GM23338 (cell line): ENCODE measurements around the gene PKP3. TPM values are rescaled to one million over a fixed set of nuclear protein-coding genes. Genes with fewer than 3 reads are reported as not detected.

Experiments used
- ATAC-seq: fragments of 200-7000 bp; cut with Tn5 transposase; 3 replicates; pipeline ENCODE4 v1.9.1; 2020
- DNase-seq: peaks from one replicate; pipeline ENCODE4 v3.0.0-alpha.2; 2015; ENCODE audit warnings: low spot score
- H2AFZ ChIP-seq: fragments of 200-600 bp; sonication (generic); 2 replicates; pipeline ENCODE4 v1.8.0; 2016; ENCODE audit warnings: antibody characterized with exemption, mild to moderate bottlenecking, moderate library complexity
- H3F3A ChIP-seq: fragments of 200-600 bp; sonication (generic); replicated peaks from 2 replicates; pipeline ENCODE4 v1.8.0; 2017; ENCODE audit warnings: antibody characterized with exemption, mixed run types, low read depth
- H3K27ac ChIP-seq: fragments of 200-600 bp; sonication (generic); 2 replicates; pipeline ENCODE4 v1.6.1; 2016; ENCODE audit warnings: low read depth
- H3K27me3 ChIP-seq: fragments of 200-600 bp; sonication (generic); 2 replicates; pipeline ENCODE4 v1.8.0; 2016; ENCODE audit warnings: mild to moderate bottlenecking, mixed run types, moderate library complexity; ENCODE audit not compliant: insufficient read depth
- H3K36me3 ChIP-seq: fragments of 200-600 bp; sonication (generic); 2 replicates; pipeline ENCODE4 v1.8.0; 2016; ENCODE audit warnings: mild to moderate bottlenecking; ENCODE audit not compliant: insufficient read depth
- H3K4me1 ChIP-seq: fragments of 200-600 bp; sonication (generic); 2 replicates; pipeline ENCODE4 v1.8.0; 2016; ENCODE audit warnings: mild to moderate bottlenecking, moderate library complexity; ENCODE audit not compliant: insufficient read depth
- H3K4me2 ChIP-seq: fragments of 200-600 bp; sonication (generic); 2 replicates; pipeline ENCODE4 v1.7.1; 2017; ENCODE audit warnings: mixed run types
- H3K4me3 ChIP-seq: fragments of 200-600 bp; sonication (generic); 2 replicates; pipeline ENCODE4 v1.6.1; 2016; ENCODE audit warnings: mixed run types
- H3K79me2 ChIP-seq: fragments of 200-600 bp; sonication (generic); replicated peaks from 2 replicates; pipeline ENCODE4 v1.8.0; 2017; ENCODE audit warnings: mild to moderate bottlenecking; ENCODE audit not compliant: insufficient read depth
- H3K9me2 ChIP-seq: fragments of 200-600 bp; sonication (generic); 2 replicates; pipeline ENCODE4 v1.8.0; 2017; ENCODE audit not compliant: insufficient read depth
- H4K20me1 ChIP-seq: fragments of 200-600 bp; sonication (generic); replicated peaks from 2 replicates; pipeline ENCODE4 v1.8.0; 2017; ENCODE audit warnings: mild to moderate bottlenecking; ENCODE audit not compliant: insufficient read depth
- H3K27ac Mint-ChIP-seq: 2 replicates; pipeline ENCODE4 v1.8.0; 2020; ENCODE audit warnings: inconsistent platforms, mild to moderate bottlenecking, moderate library complexity, mixed read lengths
- H3K27me3 Mint-ChIP-seq: 3 replicates; pipeline ENCODE4 v1.8.0; 2022; ENCODE audit warnings: low read depth, mild to moderate bottlenecking, moderate library complexity, mixed read lengths, inconsistent platforms; ENCODE audit not compliant: insufficient read depth, poor library complexity
- H3K36me3 Mint-ChIP-seq: 3 replicates; pipeline ENCODE4 v1.8.0; 2021; ENCODE audit warnings: low read depth, mild to moderate bottlenecking, inconsistent platforms, moderate library complexity, mixed read lengths
- H3K4me1 Mint-ChIP-seq: 3 replicates; pipeline ENCODE4 v1.8.0; 2020; ENCODE audit warnings: mild to moderate bottlenecking, inconsistent platforms, mixed read lengths
- H3K4me3 Mint-ChIP-seq: 3 replicates; pipeline ENCODE4 v1.8.0; 2021; ENCODE audit warnings: moderate library complexity, mild to moderate bottlenecking, inconsistent platforms, mixed read lengths
- H3K9me3 Mint-ChIP-seq: 3 replicates; pipeline ENCODE4 v1.8.0; 2020; ENCODE audit warnings: moderate library complexity, mild to moderate bottlenecking, inconsistent platforms, mixed read lengths
- EZH2 ChIP-seq: fragments of 200-600 bp; sonication (generic); IDR thresholded peaks from one replicate; pipeline ENCODE4 v1.8.0; 2017; ENCODE audit warnings: antibody characterized with exemption, mild to moderate bottlenecking, low read depth; ENCODE audit not compliant: unreplicated experiment
- EZH2phosphoT487 ChIP-seq: fragments of 200-600 bp; sonication (generic); IDR thresholded peaks from one replicate; pipeline ENCODE4 v1.8.1; 2018; ENCODE audit warnings: antibody characterized with exemption; ENCODE audit not compliant: unreplicated experiment
- NANOG ChIP-seq: IDR thresholded peaks from 2 replicates; pipeline ENCODE4 v1.6.1; 2016; ENCODE audit warnings: antibody characterized with exemption, borderline replicate concordance
- POLR2AphosphoS5 ChIP-seq: IDR thresholded peaks from 2 replicates; pipeline ENCODE4 v1.6.1; 2016; ENCODE audit warnings: antibody characterized with exemption, low read depth
- STAT1 ChIP-seq: IDR thresholded peaks from one replicate; pipeline ENCODE4 v1.6.1; 2016; ENCODE audit warnings: antibody characterized with exemption; ENCODE audit not compliant: unreplicated experiment
- ZNF114 ChIP-seq: fragments of 250-450 bp; sonication (Bioruptor Pico); IDR thresholded peaks from 2 replicates; pipeline ENCODE4 v1.5.0; 2020; ENCODE audit warnings: mild to moderate bottlenecking, moderate library complexity
- ZNF331 ChIP-seq: fragments of 250-450 bp; sonication (Bioruptor Pico); IDR thresholded peaks from 2 replicates; pipeline ENCODE4 v1.5.0; 2020; ENCODE audit warnings: low read depth, mild to moderate bottlenecking, moderate library complexity
- polyA plus RNA-seq: library from polyadenylated mRNA; unstranded; fragments of >200 nt; fragmentation: Nextera tagmentation; extraction: Ambion mirVana; gene quantifications from 2 replicates; pipeline ENCODE4 v1.2.1, GENCODE V29; 2016
- total RNA-seq: library from RNA; depleted of rRNA; stranded (reverse); fragments of >200 nt; shearing (Covaris generic); gene quantifications from 2 replicates; pipeline ENCODE4 v1.2.3, GENCODE V29; 2014
- TF ChIP-seq, protein P1 (sequence below): fragments of 250-450 bp; sonication (Bioruptor Pico); IDR thresholded peaks from 2 replicates; pipeline ENCODE4 v1.5.0; 2020; ENCODE audit warnings: mild to moderate bottlenecking, moderate library complexity

The PKP3 gene
- total and polyA plus RNA-seq, 2 experiments from 2014 or later, result 7.2 to 23.0 TPM

GRCh38 chr11:398826-399225, 4.8 kb downstream of the PKP3 start (continued):
- TF ChIP-seq ZNF114 (no peak), POLR2AphosphoS5 (no peak)
- TF ChIP-seq, protein P1, sequence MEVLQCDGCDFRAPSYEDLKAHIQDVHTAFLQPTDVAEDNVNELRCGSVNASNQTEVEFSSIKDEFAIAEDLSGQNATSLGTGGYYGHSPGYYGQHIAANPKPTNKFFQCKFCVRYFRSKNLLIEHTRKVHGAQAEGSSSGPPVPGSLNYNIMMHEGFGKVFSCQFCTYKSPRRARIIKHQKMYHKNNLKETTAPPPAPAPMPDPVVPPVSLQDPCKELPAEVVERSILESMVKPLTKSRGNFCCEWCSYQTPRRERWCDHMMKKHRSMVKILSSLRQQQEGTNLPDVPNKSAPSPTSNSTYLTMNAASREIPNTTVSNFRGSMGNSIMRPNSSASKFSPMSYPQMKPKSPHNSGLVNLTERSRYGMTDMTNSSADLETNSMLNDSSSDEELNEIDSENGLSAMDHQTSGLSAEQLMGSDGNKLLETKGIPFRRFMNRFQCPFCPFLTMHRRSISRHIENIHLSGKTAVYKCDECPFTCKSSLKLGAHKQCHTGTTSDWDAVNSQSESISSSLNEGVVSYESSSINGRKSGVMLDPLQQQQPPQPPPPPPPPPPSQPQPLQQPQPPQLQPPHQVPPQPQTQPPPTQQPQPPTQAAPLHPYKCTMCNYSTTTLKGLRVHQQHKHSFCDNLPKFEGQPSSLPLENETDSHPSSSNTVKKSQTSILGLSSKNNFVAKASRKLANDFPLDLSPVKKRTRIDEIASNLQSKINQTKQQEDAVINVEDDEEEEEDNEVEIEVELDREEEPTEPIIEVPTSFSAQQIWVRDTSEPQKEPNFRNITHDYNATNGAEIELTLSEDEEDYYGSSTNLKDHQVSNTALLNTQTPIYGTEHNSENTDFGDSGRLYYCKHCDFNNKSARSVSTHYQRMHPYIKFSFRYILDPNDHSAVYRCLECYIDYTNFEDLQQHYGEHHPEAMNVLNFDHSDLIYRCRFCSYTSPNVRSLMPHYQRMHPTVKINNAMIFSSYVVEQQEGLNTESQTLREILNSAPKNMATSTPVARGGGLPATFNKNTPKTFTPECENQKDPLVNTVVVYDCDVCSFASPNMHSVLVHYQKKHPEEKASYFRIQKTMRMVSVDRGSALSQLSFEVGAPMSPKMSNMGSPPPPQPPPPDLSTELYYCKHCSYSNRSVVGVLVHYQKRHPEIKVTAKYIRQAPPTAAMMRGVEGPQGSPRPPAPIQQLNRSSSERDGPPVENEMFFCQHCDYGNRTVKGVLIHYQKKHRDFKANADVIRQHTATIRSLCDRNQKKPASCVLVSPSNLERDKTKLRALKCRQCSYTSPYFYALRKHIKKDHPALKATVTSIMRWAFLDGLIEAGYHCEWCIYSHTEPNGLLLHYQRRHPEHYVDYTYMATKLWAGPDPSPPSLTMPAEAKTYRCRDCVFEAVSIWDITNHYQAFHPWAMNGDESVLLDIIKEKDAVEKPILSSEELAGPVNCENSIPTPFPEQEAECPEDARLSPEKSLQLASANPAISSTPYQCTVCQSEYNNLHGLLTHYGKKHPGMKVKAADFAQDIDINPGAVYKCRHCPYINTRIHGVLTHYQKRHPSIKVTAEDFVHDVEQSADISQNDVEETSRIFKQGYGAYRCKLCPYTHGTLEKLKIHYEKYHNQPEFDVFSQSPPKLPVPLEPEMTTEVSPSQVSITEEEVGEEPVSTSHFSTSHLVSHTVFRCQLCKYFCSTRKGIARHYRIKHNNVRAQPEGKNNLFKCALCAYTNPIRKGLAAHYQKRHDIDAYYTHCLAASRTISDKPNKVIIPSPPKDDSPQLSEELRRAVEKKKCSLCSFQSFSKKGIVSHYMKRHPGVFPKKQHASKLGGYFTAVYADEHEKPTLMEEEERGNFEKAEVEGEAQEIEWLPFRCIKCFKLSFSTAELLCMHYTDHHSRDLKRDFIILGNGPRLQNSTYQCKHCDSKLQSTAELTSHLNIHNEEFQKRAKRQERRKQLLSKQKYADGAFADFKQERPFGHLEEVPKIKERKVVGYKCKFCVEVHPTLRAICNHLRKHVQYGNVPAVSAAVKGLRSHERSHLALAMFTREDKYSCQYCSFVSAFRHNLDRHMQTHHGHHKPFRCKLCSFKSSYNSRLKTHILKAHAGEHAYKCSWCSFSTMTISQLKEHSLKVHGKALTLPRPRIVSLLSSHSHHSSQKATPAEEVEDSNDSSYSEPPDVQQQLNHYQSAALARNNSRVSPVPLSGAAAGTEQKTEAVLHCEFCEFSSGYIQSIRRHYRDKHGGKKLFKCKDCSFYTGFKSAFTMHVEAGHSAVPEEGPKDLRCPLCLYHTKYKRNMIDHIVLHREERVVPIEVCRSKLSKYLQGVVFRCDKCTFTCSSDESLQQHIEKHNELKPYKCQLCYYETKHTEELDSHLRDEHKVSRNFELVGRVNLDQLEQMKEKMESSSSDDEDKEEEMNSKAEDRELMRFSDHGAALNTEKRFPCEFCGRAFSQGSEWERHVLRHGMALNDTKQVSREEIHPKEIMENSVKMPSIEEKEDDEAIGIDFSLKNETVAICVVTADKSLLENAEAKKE (CRISPR knock-in tag), result no peak

- no peaks in the 10 kb centered on the region for H3K79me2 ChIP-seq
- H3K27ac Mint-ChIP-seq, result no peak overlapping the region
- TF ChIP-seq POLR2AphosphoS5 (no peak), EZH2 (no peak), EZH2phosphoT487 (no peak), STAT1 (no peak), ZNF331 (CRISPR knock-in tag) (no peak), NANOG (no peak), ZNF114 (no peak)
- TF ChIP-seq, protein P1 (CRISPR knock-in tag), result no peak
Observed at GRCh38 chr11:399731-400211, 5.8 kb downstream of the PKP3 start.

More at GRCh38 chr11:399731-400211, 5.8 kb downstream of the PKP3 start:
- H3K4me3 ChIP-seq, result no peak overlapping the region
- H2AFZ ChIP-seq, result no peak overlapping the region
- no peaks in the 10 kb centered on the region for H3K36me3 ChIP-seq
- Mint-ChIP-seq H3K4me3 (no peak overlapping the region), H3K9me3 (peaks cover 22% of the 10 kb centered on the region), H3K4me1 (no peaks in the 10 kb centered on the region), H3K36me3 (peaks cover 14% of the 10 kb centered on the region; the same call in 2 of the 3 replicates), H3K27me3 (peaks cover 16% of the 10 kb centered on the region)
- DNase-seq (no peak), ATAC-seq (no peak)
- no peak overlapping the region for H3K27ac ChIP-seq
- no peaks in the 10 kb centered on the region for H3F3A ChIP-seq
- no peaks in the 10 kb centered on the region for H3K9me2 ChIP-seq
- no peaks in the 10 kb centered on the region for H4K20me1 ChIP-seq
- H3K4me2 ChIP-seq, result no peak overlapping the region
- H3K27me3 ChIP-seq, result no peaks in the 10 kb centered on the region
- no peaks in the 10 kb centered on the region for H3K4me1 ChIP-seq
